GM18951 (cell line): ENCODE results near the gene EAF1.
"Not testable (repeated sequence)": the region's sequence is repeated elsewhere in the genome, so short reads cannot be mapped to it uniquely, and the experiment has no call there.

Experiments
- POLR2A ChIP-seq: IDR thresholded peaks from 4 replicates; pipeline ENCODE4 v1.6.1; 2011; ENCODE audit warnings: mild to moderate bottlenecking; ENCODE audit not compliant: insufficient read length, insufficient read depth; ENCODE audit errors: extremely low read depth
- in situ Hi-C: fragments of 300-500 bp; cut with MboI; formaldehyde crosslinking; loops from one replicate; pipeline ENCODE4 v1.12.0; 2022; ENCODE audit warnings: low sequenced_read_pairs, mixed read lengths, inconsistent platforms; ENCODE audit not compliant: unreplicated experiment

Gene EAF1

DNA sequence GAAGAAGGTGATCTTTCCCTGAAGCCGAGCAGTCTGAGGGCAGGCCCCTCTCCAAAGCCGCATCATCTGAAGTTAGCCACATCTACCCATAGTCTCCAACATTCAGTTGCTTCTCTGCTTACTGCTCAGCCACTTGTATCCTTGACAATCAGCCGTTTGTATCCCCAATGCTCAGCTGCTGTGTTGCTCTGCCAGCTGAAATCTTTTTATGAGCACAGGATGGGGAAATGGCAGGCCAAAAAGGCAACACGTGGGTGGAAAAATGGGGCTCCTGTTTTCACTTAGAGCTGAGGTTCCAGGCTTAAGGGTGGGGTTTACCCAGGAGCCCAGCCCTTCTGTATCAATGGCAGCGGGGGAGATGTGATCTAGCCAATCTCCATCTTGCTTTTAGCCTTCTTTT, 36.4 kb upstream of the EAF1 start:
- TF ChIP-seq POLR2A, result no peak
- in situ Hi-C loops, result no loop called here

DNA sequence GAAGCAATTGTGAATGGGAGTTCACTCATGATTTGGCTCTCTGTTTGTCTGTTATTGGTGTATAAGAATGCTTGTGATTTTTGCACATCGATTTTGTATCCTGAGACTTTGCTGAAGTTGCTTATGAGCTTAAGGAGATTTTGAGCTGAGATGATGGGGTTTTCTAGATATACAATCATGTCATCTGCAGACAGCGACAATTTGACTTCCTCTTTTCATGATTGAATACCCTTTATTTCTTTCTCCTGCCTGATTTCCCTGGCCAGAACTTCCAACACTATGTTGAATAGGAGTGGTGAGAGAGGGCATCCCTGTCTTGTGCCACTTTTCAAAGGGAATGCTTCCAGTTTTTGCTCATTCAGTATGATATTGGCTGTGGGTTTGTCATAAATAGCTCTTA, 34.1 kb upstream of the EAF1 start:
- in situ Hi-C loops, result not testable (repeated sequence)

DNA sequence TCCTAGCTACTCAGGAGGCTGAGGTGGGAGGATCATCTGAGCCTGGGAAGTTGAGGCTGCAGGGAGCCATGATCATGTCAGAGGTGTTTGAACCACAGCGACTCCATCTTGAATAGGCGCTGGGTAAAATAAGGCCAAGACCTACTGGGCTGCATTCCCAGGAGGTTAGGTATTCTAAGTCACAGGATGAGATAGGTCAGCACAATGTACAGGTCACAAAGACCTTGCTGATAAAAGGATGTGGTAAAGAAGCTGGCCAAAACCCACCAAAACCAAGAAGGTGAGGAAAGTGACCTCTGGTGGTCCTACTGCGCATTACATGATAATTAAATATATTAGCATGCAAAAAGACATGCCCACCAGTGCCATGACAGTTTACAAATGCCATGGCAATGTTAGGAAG, 28.7 kb upstream of the EAF1 start:
- in situ Hi-C loops, result not testable (repeated sequence)

DNA sequence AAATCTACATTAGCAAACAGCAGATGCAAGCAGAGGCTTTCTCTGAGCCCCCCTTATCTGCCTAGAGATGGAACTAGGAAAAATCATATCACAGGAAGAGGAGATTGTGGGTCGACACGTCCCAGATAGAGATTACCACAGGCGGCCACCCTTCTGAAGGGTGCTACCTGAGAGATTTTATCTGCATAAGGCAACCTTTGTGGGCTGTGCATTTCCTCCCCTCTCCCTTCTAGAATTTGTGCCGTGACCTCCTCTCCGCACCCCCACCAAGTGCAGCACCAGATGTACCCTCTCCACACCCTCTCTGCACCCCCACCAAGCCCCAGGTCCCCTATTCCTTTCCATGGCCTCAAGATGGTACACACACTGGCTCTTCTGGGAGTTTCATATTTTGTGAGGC, 27.4 kb upstream of the EAF1 start:
- in situ Hi-C loops, result loop anchor here (10.0 kb wide), 2 partner anchors 205 to 285 kb away; no protein-coding TSS in a partner anchor

DNA sequence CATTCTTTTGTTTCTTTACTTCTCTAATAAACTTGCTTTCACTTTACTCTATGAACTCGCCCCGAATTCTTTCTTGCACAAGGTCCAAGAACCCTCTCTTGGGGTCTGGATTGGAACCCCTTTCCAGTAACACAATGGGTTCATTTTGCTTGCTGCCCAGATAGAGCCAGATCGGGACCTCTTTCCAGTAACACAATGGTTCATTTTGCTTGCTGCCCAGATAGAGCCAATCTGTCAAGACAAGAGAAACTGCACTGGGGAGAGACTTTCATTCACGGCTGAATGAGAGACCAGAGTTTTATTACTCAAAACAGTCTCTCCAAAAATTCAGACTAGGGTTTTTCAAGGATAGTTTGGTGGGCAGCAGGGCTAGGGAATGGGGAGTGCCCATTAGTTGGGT, 25.5 kb upstream of the EAF1 start:
- TF ChIP-seq POLR2A, result no peak
- in situ Hi-C loops, result loop anchor here (10.0 kb wide), 2 partner anchors 207 to 287 kb away; no protein-coding TSS in a partner anchor

More for the DNA sequence above, 27.4 kb upstream of the EAF1 start:
- no peak for TF ChIP-seq POLR2A

DNA sequence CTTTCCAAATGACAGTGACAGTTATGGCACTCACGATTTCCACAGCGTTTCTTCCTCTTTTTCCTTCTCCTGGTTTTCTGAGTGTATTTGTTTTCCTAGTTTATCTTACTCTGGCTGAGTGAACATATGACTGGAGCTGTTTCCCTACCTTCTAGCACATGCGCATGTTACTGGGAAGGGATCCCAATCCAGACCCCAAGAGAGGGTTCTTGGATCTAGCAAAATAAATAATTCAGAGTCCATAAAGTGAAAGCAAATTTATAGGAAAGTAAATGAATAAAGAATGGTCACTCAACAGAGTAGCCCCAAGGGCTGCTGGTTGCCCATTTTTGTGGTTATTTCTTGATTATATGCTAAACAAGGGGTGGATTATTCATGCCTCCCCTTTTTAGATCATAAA, 23.9 kb upstream of the EAF1 start:
- no peak for TF ChIP-seq POLR2A
- in situ Hi-C loops, result loop anchor here (10.0 kb wide), 2 partner anchors 209 to 289 kb away; no protein-coding TSS in a partner anchor

DNA sequence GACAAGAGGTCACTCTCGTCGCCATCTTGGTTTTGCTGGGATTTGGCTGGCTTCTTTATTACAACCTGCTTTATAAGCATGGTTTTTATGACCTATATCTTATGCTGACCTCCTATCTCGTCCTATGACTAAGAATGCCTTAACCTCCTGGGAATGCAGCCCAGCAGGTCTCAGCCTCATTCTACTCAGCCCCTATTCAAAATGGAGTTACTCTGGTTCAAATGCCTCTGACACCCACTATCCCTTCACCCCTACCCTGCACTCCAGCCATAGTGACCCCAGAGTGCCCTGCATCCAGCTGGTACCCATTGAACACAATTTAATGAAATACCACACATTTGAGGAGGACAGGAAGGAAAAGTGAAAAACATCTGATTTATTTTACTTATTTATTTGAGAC, 23.4 kb upstream of the EAF1 start:
- in situ Hi-C loops, result loop anchor here (10.0 kb wide), 2 partner anchors 209 to 289 kb away; no protein-coding TSS in a partner anchor

DNA sequence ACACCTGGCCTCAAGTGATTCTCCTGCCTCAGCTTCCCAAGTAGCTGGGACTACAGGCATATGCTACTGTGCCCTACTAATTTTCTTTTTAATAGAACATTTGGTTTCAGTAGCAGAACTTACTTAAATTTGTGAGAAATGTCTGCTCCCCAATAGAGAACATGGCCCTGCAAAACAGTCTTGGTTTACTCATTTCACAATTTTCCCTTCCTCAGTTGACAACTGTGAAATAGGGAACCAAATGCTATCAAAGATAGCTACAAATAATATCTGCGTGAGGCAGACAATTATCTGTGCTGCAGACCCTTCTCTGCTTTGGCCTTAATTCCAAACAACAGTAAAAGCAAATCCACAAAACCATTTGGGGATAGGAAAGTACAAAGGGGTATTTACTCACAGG, 22.6 kb upstream of the EAF1 start:
- TF ChIP-seq POLR2A, result no peak
- in situ Hi-C loops, result loop anchor here (10.0 kb wide), 2 partner anchors 210 to 290 kb away; no protein-coding TSS in a partner anchor

More for the DNA sequence above, 23.4 kb upstream of the EAF1 start:
- TF ChIP-seq POLR2A, result no peak

DNA sequence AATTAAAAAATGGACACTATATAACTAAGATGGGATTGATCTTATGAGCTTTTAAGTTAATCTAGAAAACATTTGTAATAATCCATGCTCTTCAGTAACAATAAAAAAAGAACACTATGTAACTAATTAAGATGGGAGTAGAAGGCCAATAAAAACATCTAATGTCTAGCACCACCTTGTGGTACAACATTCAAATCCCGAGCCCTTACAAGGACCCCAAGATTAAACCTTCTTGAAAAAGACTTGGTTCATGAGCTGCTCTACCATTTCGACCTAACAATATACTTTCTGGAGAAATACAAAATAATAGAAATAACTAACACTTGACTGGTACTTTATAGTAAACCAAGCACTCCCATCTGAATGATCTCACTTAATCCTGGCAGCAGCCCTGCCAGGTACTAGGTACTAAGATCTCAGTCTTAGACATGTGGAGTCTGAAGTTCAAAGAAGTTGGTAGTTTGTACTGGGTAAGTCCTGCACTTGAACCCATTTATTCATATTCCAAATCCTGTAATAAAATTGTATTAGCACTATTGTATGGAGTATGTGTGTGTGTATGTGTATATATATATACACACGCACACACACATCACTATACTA, 21.8 kb upstream of the EAF1 start:
- TF ChIP-seq POLR2A, result no peak
- in situ Hi-C loops, result loop anchor here (10.0 kb wide), 2 partner anchors 211 to 291 kb away; no protein-coding TSS in a partner anchor

DNA sequence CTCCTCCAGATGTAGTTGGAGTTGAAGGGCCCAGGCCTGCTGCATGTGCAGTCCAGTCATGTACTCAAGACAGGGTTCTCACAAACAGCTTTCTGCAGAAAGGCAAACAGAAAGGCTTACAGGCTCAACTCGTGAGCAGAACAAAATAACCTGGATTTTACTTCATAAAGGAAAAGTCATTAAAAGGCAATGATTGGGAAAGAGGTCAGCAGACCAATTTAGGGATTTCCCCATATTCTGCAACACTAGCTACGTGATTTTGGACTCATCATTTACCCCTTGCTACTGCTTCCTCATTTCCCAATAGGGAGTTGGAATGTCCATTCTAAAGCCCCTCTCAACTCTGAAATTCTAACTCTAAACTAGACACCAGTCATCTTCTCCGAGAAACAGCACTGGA, 18.2 kb upstream of the EAF1 start:
- in situ Hi-C loops, result loop anchor here (10.0 kb wide), 2 partner anchors 214 to 294 kb away; no protein-coding TSS in a partner anchor
- no peak for TF ChIP-seq POLR2A

DNA sequence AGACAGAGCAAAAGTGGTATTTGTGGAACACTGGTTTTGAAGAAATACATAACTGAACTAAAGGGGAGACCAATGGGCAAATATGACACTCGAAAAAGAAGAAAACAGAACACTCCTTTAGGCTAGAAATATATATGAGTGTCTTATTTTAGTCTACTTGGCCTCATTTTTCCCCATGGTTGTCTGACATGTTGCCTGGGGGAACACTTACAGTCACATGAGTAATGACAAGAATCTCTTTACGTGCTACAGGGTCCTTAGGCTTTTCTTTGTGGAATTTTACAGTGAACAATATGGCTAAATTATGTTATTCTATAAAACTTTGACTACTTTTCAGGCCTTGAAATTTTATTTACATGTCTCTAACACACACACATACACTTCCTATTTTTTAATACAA, 17.6 kb upstream of the EAF1 start:
- in situ Hi-C loops, result loop anchor here (10.0 kb wide), 2 partner anchors 215 to 295 kb away; no protein-coding TSS in a partner anchor
- no peak for TF ChIP-seq POLR2A

DNA sequence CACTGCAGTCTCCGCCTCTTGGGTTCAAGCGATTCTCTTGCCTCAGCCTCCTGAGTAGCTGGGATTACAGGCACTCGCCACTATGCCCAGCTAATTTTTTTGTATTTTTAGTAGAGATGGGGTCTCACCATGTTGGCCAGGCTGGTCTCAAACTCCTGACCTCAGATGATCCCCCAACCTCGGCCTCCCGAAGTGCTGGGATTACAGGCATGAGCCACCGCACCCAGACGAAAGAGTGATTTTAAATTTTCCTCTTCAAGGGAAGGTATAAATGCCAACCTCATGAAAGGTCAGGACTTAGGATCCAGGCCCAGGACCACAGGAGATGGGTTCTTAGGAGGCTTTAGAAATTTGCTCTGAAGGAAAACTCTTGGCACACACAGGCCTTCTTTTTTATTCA, 16.4 kb upstream of the EAF1 start:
- in situ Hi-C loops, result not testable (repeated sequence)

DNA sequence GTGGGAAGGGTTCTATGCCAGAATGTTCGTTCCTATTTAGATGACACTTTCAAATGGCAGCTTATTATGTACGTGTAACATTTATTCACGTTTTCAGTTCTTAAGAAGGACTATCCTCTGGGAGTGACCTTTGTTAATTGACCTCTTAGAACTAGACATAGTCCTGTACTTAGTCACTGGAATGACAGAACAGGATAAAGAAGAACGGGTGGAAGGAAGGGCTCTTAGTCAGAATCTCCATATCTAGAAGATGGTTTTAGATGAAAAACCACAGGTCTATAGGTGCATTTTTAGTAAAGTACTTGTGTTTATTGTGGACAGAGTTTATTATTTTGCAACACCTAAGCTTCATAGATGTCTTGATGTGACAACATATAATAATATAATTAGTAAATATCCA, 6.5 kb upstream of the EAF1 start:
- in situ Hi-C loops, result no loop called here
- no peak for TF ChIP-seq POLR2A

DNA sequence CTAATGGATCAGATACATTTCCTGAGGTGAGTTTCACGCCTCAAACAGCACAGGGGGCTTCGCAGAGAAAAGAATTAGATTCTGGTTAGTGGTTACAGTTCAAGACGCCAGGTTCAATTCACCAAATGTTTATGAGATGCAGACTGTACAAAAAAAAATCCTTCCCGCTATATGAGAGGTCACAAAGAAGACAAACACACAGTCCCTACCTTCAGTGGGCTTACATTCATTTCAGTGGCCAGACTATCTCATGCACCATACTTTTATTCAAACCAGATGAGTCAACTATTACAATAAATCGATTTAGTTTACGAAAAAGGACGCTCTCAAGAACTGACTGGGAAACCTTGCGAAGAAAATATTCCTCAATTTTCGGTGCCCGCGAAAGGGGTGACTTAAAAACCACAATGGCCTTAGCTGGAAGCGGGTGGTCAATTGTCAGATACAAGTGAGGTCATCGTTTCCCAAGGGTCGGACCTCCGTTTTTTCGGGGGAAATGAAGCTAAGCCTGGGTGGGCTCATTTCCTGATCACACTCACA, 749 bp upstream of the EAF1 start:
- in situ Hi-C loops, result no loop called here
- no peak for TF ChIP-seq POLR2A
